B cell (primary cell): ENCODE data around the gene MDM1. TPM values are rescaled to one million over a fixed set of nuclear protein-coding genes. Genes with fewer than 3 reads are reported as not detected.

Experiments
- ATAC-seq: fragments of 200-7000 bp; cut with Tn5 transposase; one replicate; pipeline ENCODE4 v1.10.0; 2021; ENCODE audit warnings: low read depth, mild to moderate bottlenecking, moderate number of reproducible peaks, moderate library complexity
- CTCF ChIA-PET: fragments of 350-600 bp; sonication (Branson Sonifier 250); formaldehyde crosslinking; loops from one replicate; lab custom pipeline; 2021; ENCODE audit warnings: antibody characterized with exemption, inconsistent platforms; lab: Charles Lee
- POLR2A ChIA-PET: fragments of 350-600 bp; sonication (Branson Sonifier 250); formaldehyde crosslinking; loops from one replicate; lab custom pipeline; 2021; ENCODE audit warnings: antibody characterized with exemption; lab: Charles Lee
- DNase-seq: peaks from one replicate; pipeline ENCODE4 v3.0.0; 2013
- H2AFZ ChIP-seq: 2 replicates; pipeline ENCODE4 v1.6.1; 2012; ENCODE audit warnings: mild to moderate bottlenecking, low read depth, low read length; ENCODE audit not compliant: insufficient read depth, poor library complexity, severe bottlenecking
- H3K27ac ChIP-seq, 2 donors: 1 replicate in 1 of 2; 2 replicates in 1 of 2; pipeline ENCODE4 v1.5.1; 2012 to 2013; ENCODE audit warnings: low read length in 2 of 2, mild to moderate bottlenecking in 2 of 2, moderate library complexity in 1 of 2
- H3K27me3 ChIP-seq, 4 experiments: fragments of 200-600 bp in 1 of 4; sonication (generic) in 1 of 4; replicated peaks in 1 of 4; 1 replicate in 2 of 4; 2 replicates in 2 of 4; pipeline versions ENCODE4 v1.6.1 to v1.7.0; 2013 to 2016; ENCODE audit warnings: low read length in 3 of 4, mild to moderate bottlenecking in 2 of 4, mixed read lengths in 1 of 4, moderate library complexity in 1 of 4; ENCODE audit not compliant: insufficient read depth in 4 of 4, control insufficient read depth in 3 of 4; ENCODE audit errors: control extremely low read depth in 1 of 4
- H3K36me3 ChIP-seq, 2 experiments: replicated peaks in 1 of 2; 1 replicate in 1 of 2; 2 replicates in 1 of 2; pipeline versions ENCODE4 v1.6.1 to v1.7.1; 2013; ENCODE audit warnings: low read length in 1 of 2; ENCODE audit not compliant: insufficient read depth in 2 of 2, control insufficient read depth in 1 of 2; ENCODE audit errors: control extremely low read depth in 1 of 2, extremely low read depth in 1 of 2
- H3K4me1 ChIP-seq, 2 donors: fragments of 200-600 bp in 1 of 2; sonication (generic) in 1 of 2; 1 replicate in 1 of 2; 2 replicates in 1 of 2; pipeline versions ENCODE4 v1.5.1 to v1.6.1; 2013 to 2017; ENCODE audit warnings: low read length in 2 of 2; ENCODE audit not compliant: control insufficient read depth in 2 of 2, insufficient read depth in 2 of 2
- H3K4me2 ChIP-seq: replicated peaks from 2 replicates; pipeline ENCODE3; 2012; ENCODE audit warnings: mild to moderate bottlenecking, low read depth, low read length; ENCODE audit not compliant: poor library complexity, severe bottlenecking
- H3K4me3 ChIP-seq, 5 experiments: fragments of 200-600 bp in 1 of 5; sonication (generic) in 1 of 5; 1 replicate in 3 of 5; 2 replicates in 2 of 5; pipeline versions ENCODE4 v1.5.1 to v1.7.0; 2011 to 2016; ENCODE audit warnings: low read length in 4 of 5, mild to moderate bottlenecking in 4 of 5, low read depth in 2 of 5, control low read depth in 1 of 5, moderate library complexity in 1 of 5; ENCODE audit not compliant: insufficient read depth in 1 of 5; ENCODE audit errors: control extremely low read depth in 1 of 5, extremely low read depth in 1 of 5
- H3K79me2 ChIP-seq: fragments of 200-600 bp; sonication (generic); one replicate; pipeline ENCODE4 v1.6.0; 2016; ENCODE audit warnings: low read length; ENCODE audit not compliant: control insufficient read depth, insufficient read depth
- H3K9ac ChIP-seq: fragments of 200-600 bp; sonication (generic); 2 replicates; pipeline ENCODE4 v1.6.1; 2017; ENCODE audit warnings: mild to moderate bottlenecking, low read length, moderate library complexity
- H3K9me3 ChIP-seq, 3 donors: one replicate each; pipeline versions ENCODE4 v1.6.1 to v1.7.1; 2013; ENCODE audit warnings: low read length in 2 of 3; ENCODE audit not compliant: control insufficient read depth in 2 of 3, insufficient read depth in 1 of 3; ENCODE audit errors: control extremely low read depth in 1 of 3
- H4K20me1 ChIP-seq: 2 replicates; pipeline ENCODE4 v1.6.0; 2012; ENCODE audit warnings: mild to moderate bottlenecking, low read length; ENCODE audit not compliant: insufficient read depth, control insufficient read depth, poor library complexity, severe bottlenecking
- H3K27ac Mint-ChIP-seq: one replicate; pipeline ENCODE4 v1.8.0; 2021; ENCODE audit warnings: mixed read lengths
- H3K27me3 Mint-ChIP-seq: one replicate; pipeline ENCODE4 v1.8.0; 2021; ENCODE audit warnings: mixed read lengths
- H3K4me1 Mint-ChIP-seq: one replicate; pipeline ENCODE4 v1.8.0; 2021; ENCODE audit warnings: mixed read lengths
- H3K4me3 Mint-ChIP-seq: one replicate; pipeline ENCODE4 v1.8.0; 2021; ENCODE audit warnings: mixed read lengths
- H3K9me3 Mint-ChIP-seq: one replicate; pipeline ENCODE4 v1.8.0; 2022; ENCODE audit warnings: mixed read lengths; ENCODE audit not compliant: insufficient read depth
- CTCF ChIP-seq: fragments of 200-600 bp; IDR thresholded peaks from one replicate; pipeline ENCODE4 v1.8.0; 2022; ENCODE audit warnings: antibody characterized with exemption, mild to moderate bottlenecking
- EZH2 ChIP-seq: IDR thresholded peaks from 2 replicates; pipeline ENCODE4 v1.6.1; 2012; ENCODE audit warnings: borderline replicate concordance, low read depth, mild to moderate bottlenecking, moderate library complexity, low read length; ENCODE audit not compliant: insufficient read depth, poor library complexity, severe bottlenecking
- WGBS: methylation state at CpG from one replicate; pipeline ENCODE4 v1.1.5; 2013; ENCODE audit warnings: missing lambda C conversion rate; ENCODE audit not compliant: insufficient coverage; 5-methylcytosine and 5-hydroxymethylcytosine counted together
- intact Hi-C: fragments of 100-400 bp; cut with micrococcal nuclease; formaldehyde crosslinking; loops from one replicate; pipeline ENCODE4 v1.10.0; 2022
- polyA plus RNA-seq: library from polyadenylated mRNA; depleted of rRNA; stranded (reverse); fragments of >200 nt; gene quantifications from 2 replicates; pipeline ENCODE4 v1.2.3, GENCODE V29; 2012
- total RNA-seq, 2 donors: library from RNA; stranded (reverse); fragments of 120-200 nt in 1 of 2; gene quantifications; 1 replicate in 1 of 2; 2 replicates in 1 of 2; pipeline versions ENCODE4 v1.2.3 to v1.2.4, GENCODE V29; 2013 to 2022

MDM1 gene
- total and polyA plus RNA-seq, 2 donors (not counting 1 experiment from before 2014, with no cell fraction given): 13.9 to 38.3 TPM

- H3K9me3 ChIP-seq: no peaks in the 10 kb centered on the region
- Mint-ChIP-seq H3K27me3 (no peaks in the 10 kb centered on the region), H3K9me3 (no peaks in the 10 kb centered on the region), H3K27ac (no peak overlapping the region), H3K4me1 (peaks cover 17% of the 10 kb centered on the region), H3K4me3 (no peak overlapping the region)
- H4K20me1 ChIP-seq: no peaks in the 10 kb centered on the region
- H3K4me1 ChIP-seq: peaks cover 19 to 20% of the 10 kb centered on the region in 2 donors
- no peak overlapping the region for H3K4me3 ChIP-seq
- no peak overlapping the region for H2AFZ ChIP-seq
- ATAC-seq (no peak), DNase-seq (no peak)
- no peaks in the 10 kb centered on the region for H3K36me3 ChIP-seq
- no peak overlapping the region for H3K27ac ChIP-seq
- no CpG with 5 or more reads among the region's 1 CpG for WGBS
- H3K27me3 ChIP-seq: no peaks in the 10 kb centered on the region
- intact Hi-C loops: no loop called here
- H3K9ac ChIP-seq: no peak overlapping the region
- no peaks in the 10 kb centered on the region for H3K79me2 ChIP-seq
- TF ChIP-seq EZH2 (no peak), CTCF (no peak)
- ChIA-PET CTCF (interaction anchor here (0.6 to 1.3 kb wide), 3 partner anchors 23 to 274 kb away, joined by 3 to 5 read pairs (median 3); no protein-coding TSS in a partner anchor), POLR2A (no interaction called here)
- H3K4me2 ChIP-seq: no peak overlapping the region
These were observed 24.8 kb upstream of the MDM1 start for GRCh38 chr12:68356986-68357385.

- DNase-seq (no peak), ATAC-seq (no peak)
- H2AFZ ChIP-seq: no peak overlapping the region
- Mint-ChIP-seq H3K27me3 (no peaks in the 10 kb centered on the region), H3K4me3 (no peak overlapping the region), H3K27ac (no peak overlapping the region), H3K4me1 (peaks cover 17% of the 10 kb centered on the region), H3K9me3 (no peaks in the 10 kb centered on the region)
- H3K27me3 ChIP-seq: no peaks in the 10 kb centered on the region
- H3K27ac ChIP-seq: no peak overlapping the region
- intact Hi-C loops: no loop called here
- CTCF ChIA-PET: interaction anchor here (0.6 to 1.3 kb wide), 2 partner anchors 22 to 283 kb away, joined by 4 to 5 read pairs; no protein-coding TSS in a partner anchor
- H3K9ac ChIP-seq: no peak overlapping the region
- no peaks in the 10 kb centered on the region for H4K20me1 ChIP-seq
- peaks cover 19 to 20% of the 10 kb centered on the region in 2 donors for H3K4me1 ChIP-seq
- no peaks in the 10 kb centered on the region for H3K79me2 ChIP-seq
- POLR2A ChIA-PET: no interaction called here
- H3K4me2 ChIP-seq: no peak overlapping the region
- TF ChIP-seq EZH2 (no peak), CTCF (no peak)
- H3K9me3 ChIP-seq: no peaks in the 10 kb centered on the region
- no peak overlapping the region for H3K4me3 ChIP-seq
- H3K36me3 ChIP-seq: no peaks in the 10 kb centered on the region
These were observed 24.0 kb upstream of the MDM1 start for GRCh38 chr12:68356060-68356695.
